ENCODE results near the gene CNTN4.

CNTN4 gene

GRCh38 chr3:2423143-2423542 is 324.5 kb downstream of the CNTN4 start:
- DNase-seq = no peak

GRCh38 chr3:2441558-2441957 is 342.9 kb downstream of the CNTN4 start:
- no peak for DNase-seq

- no peak for DNase-seq
These were observed 347.5 kb downstream of the CNTN4 start for GRCh38 chr3:2446146-2446545.

GRCh38 chr3:2452249-2452648 is 353.6 kb downstream of the CNTN4 start:
- no peak for DNase-seq

GRCh38 chr3:2454865-2455264 is 356.2 kb downstream of the CNTN4 start:
- no peak for DNase-seq

GRCh38 chr3:2456788-2457187 is 358.1 kb downstream of the CNTN4 start:
- no peak for DNase-seq

GRCh38 chr3:2458816-2459215 is 360.1 kb downstream of the CNTN4 start:
- no peak for DNase-seq

- no peak for DNase-seq
These were observed 367.2 kb downstream of the CNTN4 start for GRCh38 chr3:2465842-2466241.

GRCh38 chr3:2468816-2469215 is 370.1 kb downstream of the CNTN4 start:
- no peak for DNase-seq

- DNase-seq = no peak
These were observed 378.3 kb downstream of the CNTN4 start for GRCh38 chr3:2476996-2477395.

GRCh38 chr3:2477620-2478019 is 379.0 kb downstream of the CNTN4 start:
- DNase-seq = no peak

GRCh38 chr3:2484162-2485026 is 385.7 kb downstream of the CNTN4 start:
- DNase-seq = no peak

GRCh38 chr3:2485027-2485375 is 386.3 kb downstream of the CNTN4 start:
- no peak for DNase-seq

GRCh38 chr3:2495746-2496145 is 397.1 kb downstream of the CNTN4 start:
- no peak for DNase-seq

- DNase-seq = no peak
These were observed 406.2 kb downstream of the CNTN4 start for GRCh38 chr3:2504912-2505311.

GRCh38 chr3:2506776-2507175 is 408.1 kb downstream of the CNTN4 start:
- DNase-seq = no peak

GRCh38 chr3:2510591-2511145 is 412.0 kb downstream of the CNTN4 start:
- DNase-seq = no peak

- peak; percentile 66 for DNase-seq
These were observed 412.7 kb downstream of the CNTN4 start for GRCh38 chr3:2511356-2511755.

- no peak for DNase-seq
These were observed 414.2 kb downstream of the CNTN4 start for GRCh38 chr3:2512881-2513280.

GRCh38 chr3:2513986-2514385 is 415.3 kb downstream of the CNTN4 start:
- DNase-seq = no peak

GRCh38 chr3:2516762-2517441 is 418.2 kb downstream of the CNTN4 start:
- DNase-seq = no peak

- no peak for DNase-seq
These were observed 419.0 kb downstream of the CNTN4 start for GRCh38 chr3:2517500-2518172.

- DNase-seq = no peak
These were observed 424.7 kb downstream of the CNTN4 start for GRCh38 chr3:2523281-2523836.
